ENCODE measurements around the gene GPR176.

Gene GPR176

GRCh38 chr15:39833515-39833981, 86.5 kb downstream of the GPR176 start:
- Histone ChIP-seq H3K36me3 (ENCODE audit: control insufficient read depth in 2 of 2, insufficient read depth in 1 of 2, low read length in 2 of 2) (no peaks in the 10 kb centered on the region), H3K4me1 (ENCODE audit: control insufficient read depth, insufficient read depth, low read length) (no peaks in the 10 kb centered on the region), H3K27ac (ENCODE audit: extremely low read depth, low read depth, low read length) (no peak overlapping the region), H3K4me3 (ENCODE audit: low read depth, low read length) (no peak overlapping the region), H3K9me3 (ENCODE audit: control insufficient read depth, insufficient read depth, low read depth, low read length) (no peaks in the 10 kb centered on the region)
- POLR2A ChIA-PET: no interaction called here
- TF ChIP-seq SP2 (tag by site-specific recombination; IDR thresholded peaks at IDR 0.05): no peak
- TF ChIP-seq ZFHX2 (tag by site-specific recombination; conservative IDR thresholded peaks at IDR 0.05): no peak
- TF ChIP-seq INSM2 (tag by site-specific recombination; IDR thresholded peaks at IDR 0.05): no peak
- no peak for TF ChIP-seq PRDM1 (tag by site-specific recombination; IDR thresholded peaks at IDR 0.05)
- CTCF ChIA-PET: no interaction called here

GRCh38 chr15:39830166-39830565, 89.9 kb downstream of the GPR176 start:
- Histone ChIP-seq H3K9me3 (ENCODE audit: control insufficient read depth, insufficient read depth, low read depth, low read length) (no peaks in the 10 kb centered on the region), H3K4me3 (ENCODE audit: low read depth, low read length) (no peak overlapping the region), H3K27ac (ENCODE audit: extremely low read depth, low read depth, low read length) (no peak overlapping the region), H3K36me3 (ENCODE audit: control insufficient read depth in 2 of 2, insufficient read depth in 1 of 2, low read length in 2 of 2) (no peaks in the 10 kb centered on the region), H3K4me1 (ENCODE audit: control insufficient read depth, insufficient read depth, low read length) (0 out of 2 replicates have a peak, but pooled peaks cover 3% of the 10 kb centered on the region)
- CTCF ChIA-PET: interaction anchor here (0.6 to 1.3 kb wide), 2 partner anchors 444 to 508 kb away, joined by 3 read pairs; no protein-coding TSS in a partner anchor
- TF ChIP-seq ZNF404 (tag by site-specific recombination; IDR thresholded peaks at IDR 0.05) (no peak), ZNF274 (IDR thresholded peaks at IDR 0.05; ENCODE audit: low read length) (no peak), ZNF274 (tag by site-specific recombination; IDR thresholded peaks at IDR 0.05; ENCODE audit: borderline replicate concordance) (no peak), ZNF629 (tag by site-specific recombination; IDR thresholded peaks at IDR 0.05) (no peak), SCRT1 (tag by site-specific recombination; IDR thresholded peaks at IDR 0.05; ENCODE audit: borderline replicate concordance) (no peak), PATZ1 (tag by site-specific recombination; IDR thresholded peaks at IDR 0.05) (no peak), ZNF600 (tag by site-specific recombination; IDR thresholded peaks at IDR 0.05) (no peak), ZNF211 (tag by site-specific recombination; IDR thresholded peaks at IDR 0.05; ENCODE audit: low read depth) (no peak), ZNF302 (tag by site-specific recombination; IDR thresholded peaks at IDR 0.05; ENCODE audit: low read depth) (no peak), GLI2 (tag by site-specific recombination; IDR thresholded peaks at IDR 0.05; ENCODE audit: borderline replicate concordance, low read depth) (no peak), ZNF555 (tag by site-specific recombination; conservative IDR thresholded peaks at IDR 0.05) (no peak)
- POLR2A ChIA-PET: no interaction called here

GRCh38 chr15:39828374-39828931, 91.6 kb downstream of the GPR176 start:
- POLR2A ChIA-PET: no interaction called here
- H3K36me3 ChIP-seq (ENCODE audit: control insufficient read depth in 2 of 2, insufficient read depth in 1 of 2, low read length in 2 of 2): no peaks in the 10 kb centered on the region
- H3K27ac ChIP-seq (ENCODE audit: extremely low read depth, low read depth, low read length): no peak overlapping the region
- H3K4me1 ChIP-seq (ENCODE audit: control insufficient read depth, insufficient read depth, low read length): 0 out of 2 replicates have a peak, but pooled peaks cover 3% of the 10 kb centered on the region
- no peaks in the 10 kb centered on the region for H3K9me3 ChIP-seq (ENCODE audit: control insufficient read depth, insufficient read depth, low read depth, low read length)
- CTCF ChIA-PET: no interaction called here
- no peak overlapping the region for H3K4me3 ChIP-seq (ENCODE audit: low read depth, low read length)
- TF ChIP-seq TRIM28 (IDR thresholded peaks at IDR 0.05; ENCODE audit: borderline replicate concordance, low read length) (peak; percentile 18; the same call in 1 of the 2 replicates), ZXDB (tag by site-specific recombination; IDR thresholded peaks at IDR 0.05) (peak; percentile 78), ZNF777 (tag by site-specific recombination; IDR thresholded peaks at IDR 0.05; ENCODE audit: borderline replicate concordance) (no peak), ZBTB49 (tag by site-specific recombination; IDR thresholded peaks at IDR 0.05; ENCODE audit: low read depth) (no peak), ZNF2 (tag by site-specific recombination; IDR thresholded peaks at IDR 0.05) (no peak), ZNF544 (tag by site-specific recombination; IDR thresholded peaks at IDR 0.05) (0 out of 2 replicates have a peak, but pooled peaks have one; percentile 57), ZNF596 (tag by site-specific recombination; IDR thresholded peaks at IDR 0.05) (no peak), ZBTB21 (tag by site-specific recombination; IDR thresholded peaks at IDR 0.05) (no peak), IKZF3 (tag by site-specific recombination; IDR thresholded peaks at IDR 0.05) (peak; percentile 20; the same call in 1 of the 2 replicates), ZNF76 (tag by site-specific recombination; IDR thresholded peaks at IDR 0.05; ENCODE audit: borderline replicate concordance, low read depth) (no peak), ZNF16 (tag by site-specific recombination; IDR thresholded peaks at IDR 0.05; ENCODE audit: low read depth) (no peak), OSR2 (tag by site-specific recombination; IDR thresholded peaks at IDR 0.05) (peak; percentile 79)
